ENCODE results near the gene NKX1-1.

The NKX1-1 gene

DNA sequence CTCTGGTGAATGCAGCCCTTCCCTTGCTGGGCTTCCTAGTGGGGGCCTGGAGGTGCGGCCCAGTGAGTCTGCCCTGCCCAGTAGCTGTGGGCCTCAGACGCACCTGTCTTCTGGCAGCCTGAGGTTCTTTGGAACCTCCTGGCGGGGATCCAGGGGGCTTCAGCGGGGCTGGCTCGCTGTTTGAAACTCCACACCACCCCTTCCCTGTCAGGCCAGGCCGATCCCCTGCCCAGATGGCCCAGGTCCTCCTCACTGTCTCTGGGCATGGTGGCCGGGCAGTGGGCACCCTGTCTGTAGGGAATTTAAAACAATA, 10.7 kb upstream of the NKX1-1 start:
- no peak for DNase-seq (ENCODE audit: low read depth)

DNA sequence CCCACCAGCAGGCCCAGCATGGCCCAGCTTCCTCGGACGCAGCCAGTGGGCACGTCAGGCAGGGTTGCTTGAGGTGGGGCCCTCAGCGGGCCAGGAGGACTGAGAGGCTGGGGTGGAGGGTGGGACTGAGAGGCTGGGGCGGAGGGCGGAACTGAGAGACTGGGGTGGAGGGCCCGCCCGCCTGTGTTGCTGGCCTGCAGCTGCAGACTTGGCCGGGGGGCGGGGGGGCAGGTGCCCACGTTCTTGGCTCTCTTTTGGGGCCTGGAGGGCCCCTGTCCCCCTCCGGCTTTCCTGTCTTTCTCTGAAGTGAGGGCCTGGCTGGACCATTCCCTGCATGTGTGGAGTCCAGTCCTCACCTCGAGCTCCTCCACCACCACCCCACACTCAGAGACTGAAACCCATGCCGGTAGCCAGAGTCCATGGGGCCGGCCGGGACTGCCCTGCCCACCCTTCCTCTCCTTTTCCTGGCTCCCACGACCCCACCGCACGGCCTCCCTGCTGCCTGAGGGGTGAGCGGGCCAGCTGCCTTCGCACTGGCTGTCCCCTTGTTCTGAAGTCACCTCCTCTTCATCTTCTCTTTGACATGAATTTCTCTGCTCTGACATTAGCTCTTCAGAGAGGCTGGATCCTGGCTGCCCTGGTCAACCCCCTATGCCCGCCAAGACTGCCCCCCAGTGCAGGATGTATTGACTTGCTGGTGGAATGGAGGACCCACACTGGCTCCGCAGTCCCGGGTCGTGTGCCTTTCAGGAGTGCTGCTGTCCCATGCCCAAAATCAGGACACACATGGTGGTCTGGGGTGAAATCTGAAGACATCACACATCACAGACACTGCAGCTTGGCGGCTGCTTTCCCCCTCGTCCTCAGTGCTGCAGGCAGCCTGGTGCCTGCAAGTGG, 10.1 kb upstream of the NKX1-1 start:
- DNase-seq (ENCODE audit: low read depth) = no peak

DNA sequence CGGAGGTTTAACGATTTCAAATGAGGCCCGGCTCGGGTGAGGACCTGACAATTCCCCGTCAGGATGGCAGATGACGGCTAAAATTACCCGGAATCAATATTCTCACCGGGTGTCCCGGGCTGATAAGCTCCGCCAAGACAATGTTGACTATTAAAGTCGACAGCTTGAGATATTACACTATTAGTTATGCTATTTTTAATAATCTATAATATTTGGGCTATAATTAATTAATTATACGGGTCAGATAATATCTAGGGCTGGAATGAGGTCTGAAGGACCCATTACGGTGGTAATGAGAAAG, 9.4 kb upstream of the NKX1-1 start:
- no peak for DNase-seq (ENCODE audit: low read depth)

DNA sequence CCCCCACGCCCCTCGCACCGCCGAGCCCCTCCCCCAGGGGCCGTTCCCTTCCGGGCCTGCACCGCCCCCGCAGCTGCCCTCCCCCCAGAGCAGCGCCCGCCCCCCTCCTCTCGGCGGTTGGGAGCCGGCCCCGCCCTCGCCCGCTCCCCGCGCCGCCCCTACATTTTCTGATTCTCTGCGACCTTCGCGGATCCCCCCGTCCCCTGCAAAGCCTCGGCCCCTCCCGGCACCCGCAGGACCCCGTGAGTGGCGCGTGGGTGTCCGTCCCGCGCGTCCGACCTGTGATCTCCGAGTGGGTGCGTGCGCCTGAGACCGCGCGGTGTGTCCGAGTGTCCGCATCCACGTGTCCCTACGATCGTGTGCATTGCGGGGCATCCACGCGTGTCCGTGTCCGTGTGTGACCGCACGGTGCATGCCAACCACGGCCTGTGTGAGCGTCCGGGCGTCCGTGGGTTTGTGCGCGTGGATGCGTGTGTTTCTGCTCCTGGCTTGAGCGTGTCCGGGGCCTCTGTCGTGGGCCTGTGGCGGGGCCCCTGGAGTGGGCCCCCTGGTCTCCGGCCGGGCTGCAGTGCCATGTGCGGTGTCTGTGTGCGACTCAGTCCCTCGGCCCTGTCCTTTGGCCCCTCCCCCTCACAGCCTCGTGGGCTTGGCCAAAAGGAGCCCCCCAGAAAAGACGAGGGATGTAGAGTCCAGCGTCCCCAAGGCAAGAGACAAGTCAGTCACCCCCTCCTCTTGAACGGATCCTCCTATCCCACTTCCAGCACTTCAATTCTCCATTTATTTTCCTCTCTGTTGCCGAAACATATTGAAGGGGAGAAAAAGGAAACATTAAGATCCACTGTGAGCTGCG, 8.8 kb upstream of the NKX1-1 start:
- DNase-seq (ENCODE audit: low read depth) = no peak

DNA sequence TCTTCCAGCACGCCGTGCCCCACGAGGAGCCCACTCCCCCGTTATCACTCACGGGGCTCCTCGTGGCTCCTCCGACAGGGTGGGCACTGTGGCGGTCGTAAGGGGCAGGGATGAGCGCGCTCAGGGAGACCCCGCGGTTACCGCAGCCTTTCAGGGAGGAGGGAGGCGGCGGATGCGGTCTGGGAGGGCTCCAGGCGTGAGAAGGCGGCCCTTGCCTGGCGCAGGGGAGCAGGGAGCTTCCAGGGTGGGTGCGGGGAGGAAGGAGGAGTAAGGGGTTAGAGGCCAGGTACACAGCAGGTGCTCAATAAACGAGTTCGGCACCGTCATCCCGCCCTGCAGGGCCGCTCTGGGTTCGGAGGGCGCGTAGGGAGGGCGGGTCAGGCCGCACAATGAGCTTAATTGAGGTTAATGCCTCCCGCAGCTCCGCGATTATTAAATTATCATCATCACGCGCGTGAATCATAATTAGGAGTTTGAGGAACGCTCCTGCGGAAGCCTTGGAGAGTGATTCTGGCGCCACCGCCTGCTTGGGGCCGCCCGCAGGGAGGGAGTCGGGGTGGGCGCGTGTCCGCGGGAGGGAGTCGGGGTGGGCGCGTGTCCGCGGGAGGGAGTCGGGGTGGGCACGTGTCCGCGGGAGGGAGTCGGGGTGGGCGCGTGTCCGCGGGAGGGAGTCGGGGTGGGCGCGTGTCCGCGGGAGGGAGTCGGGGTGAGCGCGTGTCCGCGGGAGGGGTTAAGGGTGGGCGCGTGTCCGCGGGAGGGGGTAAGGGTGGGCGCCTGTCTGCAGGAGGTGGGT, 7.6 kb upstream of the NKX1-1 start:
- no peak for DNase-seq (ENCODE audit: low read depth)

DNA sequence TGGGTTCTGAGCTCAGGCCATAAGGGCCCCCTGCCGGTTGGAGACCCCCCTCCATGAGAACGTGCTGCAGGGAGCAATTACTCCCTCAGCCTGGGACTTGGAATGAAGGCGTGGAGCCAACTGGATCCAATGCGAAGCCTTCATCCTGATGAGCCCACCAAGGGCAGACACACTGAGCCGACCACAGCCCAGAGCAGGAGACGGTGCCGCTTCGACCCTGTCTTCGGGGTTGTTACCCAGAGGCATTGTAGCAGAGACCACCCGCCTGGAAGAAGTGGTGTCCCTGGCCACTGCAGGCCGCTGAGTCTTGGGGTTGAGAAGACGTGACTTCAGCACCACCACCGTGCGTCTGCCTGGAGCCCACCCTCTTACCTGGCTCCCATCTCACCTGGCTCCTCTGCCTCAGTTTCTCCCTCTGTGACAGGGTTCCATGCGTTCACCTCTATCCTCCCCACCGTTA, 7.0 kb upstream of the NKX1-1 start:
- DNase-seq (ENCODE audit: low read depth) = no peak

DNA sequence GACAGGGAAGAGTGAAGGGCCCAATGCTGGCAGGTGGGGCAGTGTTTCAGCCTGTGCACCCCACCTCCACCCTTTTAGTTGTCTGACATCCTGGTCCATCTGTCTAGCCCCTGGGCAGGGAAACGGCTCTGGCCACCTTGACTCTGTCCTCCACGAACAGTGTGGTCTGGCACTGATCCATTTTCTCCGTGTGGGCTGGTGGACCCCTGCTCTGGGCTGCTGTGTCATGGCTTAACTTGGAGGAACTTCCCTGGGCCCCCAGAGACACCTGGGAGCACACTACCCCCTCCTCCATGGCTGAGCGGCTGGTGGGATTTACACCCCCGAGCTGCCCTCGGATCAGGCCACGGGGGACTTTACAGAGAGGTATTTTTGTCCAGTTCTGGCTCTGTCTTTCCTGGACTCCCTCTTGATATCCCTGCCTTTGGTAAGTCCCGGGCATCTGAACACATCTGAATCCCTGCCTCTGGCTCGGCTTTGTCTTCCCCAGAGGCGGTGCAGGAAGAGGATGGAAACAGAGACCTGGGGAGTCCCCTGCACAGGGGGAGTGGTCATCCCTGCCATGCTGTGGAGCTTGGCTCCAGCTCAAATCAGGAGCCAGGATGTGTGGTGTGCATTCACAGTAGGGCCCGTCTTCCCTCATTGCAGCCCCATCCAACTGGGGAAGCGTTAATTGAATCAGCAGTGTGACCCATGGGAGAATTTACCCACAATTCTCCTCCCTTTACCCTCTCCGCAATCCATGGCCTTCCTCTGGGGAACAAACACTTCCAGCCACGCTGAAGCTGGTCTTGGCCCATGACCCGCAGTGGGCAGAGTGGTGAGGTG, 6.3 kb upstream of the NKX1-1 start:
- no peak for DNase-seq (ENCODE audit: low read depth)

DNA sequence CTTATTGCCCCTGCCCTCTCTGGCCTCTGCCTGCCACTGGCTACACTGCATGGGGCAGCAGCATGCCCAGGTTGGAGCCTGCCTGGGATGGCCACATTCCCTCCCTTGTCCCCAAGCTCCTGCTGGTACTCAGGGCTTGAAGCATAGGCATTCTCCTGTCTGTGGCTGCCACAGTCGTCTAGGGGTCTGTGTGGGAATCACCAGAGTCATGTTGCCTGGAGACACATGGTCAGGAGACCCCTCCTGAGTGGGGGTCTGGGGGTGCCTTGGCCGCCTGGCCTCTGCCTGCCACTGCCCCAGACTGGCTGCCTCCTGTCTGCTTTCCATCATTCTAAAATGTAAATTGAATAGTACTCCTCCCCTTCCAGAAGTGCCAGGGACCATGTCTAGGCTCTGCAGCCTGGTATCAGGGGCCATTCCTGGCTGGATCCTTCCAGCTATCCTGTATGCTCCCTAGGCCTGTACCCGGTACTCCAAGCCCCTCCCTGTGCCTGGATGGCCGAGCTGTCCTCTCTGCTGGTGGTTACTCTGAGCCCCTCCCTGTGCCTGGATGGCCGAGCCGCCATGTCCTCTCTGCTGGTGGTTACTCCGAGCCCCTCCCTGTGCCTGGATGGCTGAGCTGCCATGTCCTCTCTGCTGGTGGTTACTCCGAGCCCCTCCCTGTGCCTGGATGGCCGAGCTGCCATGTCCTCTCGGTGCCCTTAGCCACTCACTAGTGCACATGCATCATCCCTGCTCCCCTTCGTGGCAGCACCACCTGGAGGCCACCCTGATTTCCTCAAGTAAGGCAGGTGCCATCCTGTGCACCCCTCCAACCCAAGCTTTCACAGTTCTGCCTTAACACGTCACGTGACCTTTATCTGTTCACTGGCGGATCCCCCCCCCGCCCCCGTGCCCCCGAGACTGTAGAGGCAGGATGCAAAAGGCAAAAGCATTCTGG, 5.5 kb upstream of the NKX1-1 start:
- DNase-seq (ENCODE audit: low read depth) = no peak

DNA sequence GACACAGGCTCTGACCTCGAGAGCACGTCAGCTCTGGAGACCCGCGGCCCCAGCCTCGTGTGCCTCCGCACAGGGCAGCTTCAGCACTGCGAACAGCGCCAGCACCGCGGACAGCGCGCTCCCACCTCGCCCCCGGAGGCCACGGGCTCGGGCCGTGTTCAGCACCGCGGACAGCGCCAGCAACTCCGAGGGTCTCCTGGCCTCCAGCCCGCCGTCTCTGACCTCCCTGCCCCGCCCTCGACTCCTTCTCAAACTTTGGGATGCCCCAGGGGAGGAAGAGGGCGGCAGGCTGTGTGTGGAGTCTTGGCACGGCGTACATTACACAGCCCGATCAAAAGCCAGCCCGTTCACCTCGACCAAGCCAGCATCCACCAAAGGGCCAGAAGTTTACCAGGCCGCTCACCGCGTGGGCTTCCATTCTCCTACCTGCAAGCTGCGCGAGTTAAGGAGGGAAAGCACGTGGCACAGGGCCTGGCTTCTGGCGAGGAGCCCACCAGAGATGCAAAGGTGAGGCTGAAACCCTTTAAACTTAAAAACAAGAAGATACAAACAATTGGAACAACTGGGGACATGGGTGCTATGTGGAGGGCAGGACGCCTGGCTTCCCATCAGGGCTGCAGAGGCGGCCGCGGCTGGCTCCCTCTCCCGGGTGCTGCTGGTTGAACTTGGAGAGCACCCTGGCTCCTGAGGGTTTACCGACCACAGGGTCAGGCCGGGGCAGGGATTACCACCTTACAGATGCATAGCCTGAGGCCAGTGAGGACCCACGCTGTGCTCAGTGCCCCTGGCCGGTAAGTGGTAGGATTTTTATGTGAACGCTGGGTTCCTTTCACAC, 4.5 kb upstream of the NKX1-1 start:
- DNase-seq (ENCODE audit: low read depth) = no peak

DNA sequence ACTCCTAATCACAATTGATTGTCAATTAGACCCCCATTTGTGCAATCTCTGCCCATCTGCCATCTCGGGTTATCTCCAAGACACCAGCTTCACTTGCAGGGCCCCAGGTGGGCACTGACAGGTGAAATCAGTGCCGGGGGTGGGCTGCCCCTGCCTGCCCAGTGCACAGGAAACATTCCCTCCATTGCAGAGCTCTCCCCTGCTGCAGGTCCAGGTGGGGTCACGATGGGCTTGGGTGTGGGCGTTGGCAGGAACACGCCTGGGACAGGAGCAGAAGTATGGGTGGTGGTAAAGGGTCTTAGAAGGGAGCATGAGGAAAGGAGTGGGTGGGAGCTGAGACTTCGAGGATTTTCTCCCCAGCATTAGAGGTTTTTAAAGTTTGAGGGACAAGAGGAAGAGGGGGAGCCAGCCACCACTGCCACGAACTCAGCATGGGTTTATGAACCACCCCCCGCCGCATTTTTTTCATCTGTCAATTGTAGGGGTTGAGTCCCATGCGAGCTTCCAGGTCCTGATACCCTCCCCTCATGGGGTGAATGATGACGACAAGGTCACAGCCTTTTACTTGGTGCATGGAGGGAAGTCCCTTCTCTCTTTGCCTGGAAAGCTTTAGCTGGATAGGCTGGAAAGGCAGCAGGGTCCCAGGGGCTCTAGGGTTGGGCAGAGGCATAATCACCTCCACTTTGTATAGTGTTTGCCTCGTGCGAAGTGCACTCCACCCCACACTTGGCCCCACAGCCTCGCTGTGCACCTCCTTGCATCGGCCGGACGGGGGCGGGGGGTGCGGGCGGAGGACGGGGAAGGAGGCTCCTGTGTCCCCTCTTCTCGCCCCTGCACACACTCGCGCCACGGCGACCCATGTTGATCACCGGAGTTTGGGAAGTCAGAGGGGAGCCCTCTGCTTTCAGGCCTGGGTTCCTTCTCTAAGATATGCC, 3.5 kb upstream of the NKX1-1 start:
- DNase-seq (ENCODE audit: low read depth) = no peak

DNA sequence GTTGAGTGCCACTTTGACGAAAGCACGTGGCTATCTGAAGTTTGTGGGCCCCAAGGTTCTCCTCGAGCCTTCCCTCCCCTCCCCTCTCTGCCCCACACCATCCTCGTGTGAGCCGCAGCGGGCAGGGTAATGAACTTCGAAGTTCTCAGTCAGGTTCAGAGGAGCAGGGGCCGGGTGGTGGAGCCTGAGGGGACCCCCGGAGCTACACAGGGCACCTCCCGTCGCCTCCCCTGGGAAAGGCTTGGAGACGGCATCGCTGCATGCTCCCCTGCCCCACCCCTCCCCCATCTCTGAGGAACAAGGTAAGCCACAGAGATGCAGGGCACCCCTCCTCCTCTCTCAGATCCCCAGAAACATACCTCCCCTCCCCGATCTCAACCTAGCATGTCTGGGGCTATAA, 2.8 kb upstream of the NKX1-1 start:
- DNase-seq (ENCODE audit: low read depth) = no peak

DNA sequence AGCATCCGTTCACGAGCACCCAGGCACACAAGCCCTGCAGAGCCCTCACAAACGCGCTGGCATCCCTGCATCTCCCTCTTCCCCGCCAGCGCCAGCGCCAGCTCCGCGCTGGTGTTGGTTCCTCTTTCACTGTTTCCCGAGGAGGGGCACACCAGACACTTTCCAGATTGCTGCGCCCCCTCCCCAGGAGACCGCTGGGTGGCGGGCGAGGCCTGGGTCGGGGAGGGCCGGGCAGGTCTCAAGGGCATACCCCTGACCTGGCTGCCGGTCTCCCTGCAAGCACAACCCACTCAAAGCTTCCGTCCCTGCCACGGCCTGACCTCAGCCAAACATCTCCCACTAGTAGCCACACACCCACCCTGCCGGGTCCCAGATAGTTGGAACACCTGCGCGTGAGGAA, 2.2 kb upstream of the NKX1-1 start:
- no peak for DNase-seq (ENCODE audit: low read depth)

DNA sequence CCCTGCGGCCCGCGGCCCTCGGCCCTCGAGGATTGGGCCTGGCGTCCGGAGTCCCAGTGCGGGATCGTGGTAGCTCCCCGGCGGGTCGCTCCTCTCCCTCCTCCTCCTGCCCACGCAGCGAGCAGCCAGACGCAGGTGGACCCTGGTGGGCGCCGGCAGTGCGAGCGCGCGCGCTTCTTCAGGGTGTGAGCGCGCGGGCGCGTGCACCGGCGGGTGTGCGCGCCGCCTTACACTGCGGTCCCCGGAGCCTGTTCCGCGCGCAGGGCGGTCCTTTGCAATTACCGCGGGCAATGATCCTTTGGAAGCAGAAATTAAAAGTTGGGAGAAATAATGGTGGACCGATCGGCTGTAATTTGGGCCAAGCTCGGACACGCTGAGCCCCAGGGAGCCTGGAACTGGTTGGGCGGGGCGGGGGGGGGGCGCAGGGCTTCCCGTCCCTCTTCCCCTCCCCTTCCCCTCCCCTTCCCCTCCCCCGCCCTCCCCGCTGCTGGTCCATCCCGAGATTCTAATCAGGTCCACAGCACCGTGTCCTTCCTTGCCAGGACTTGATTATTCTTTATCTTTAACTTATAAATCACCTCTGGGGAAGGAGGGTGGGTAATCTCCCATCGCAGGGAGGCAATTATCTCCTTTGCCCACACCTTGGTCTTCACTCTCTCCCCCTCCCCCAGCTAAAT, 1.6 kb upstream of the NKX1-1 start:
- DNase-seq (ENCODE audit: low read depth) = no peak

DNA sequence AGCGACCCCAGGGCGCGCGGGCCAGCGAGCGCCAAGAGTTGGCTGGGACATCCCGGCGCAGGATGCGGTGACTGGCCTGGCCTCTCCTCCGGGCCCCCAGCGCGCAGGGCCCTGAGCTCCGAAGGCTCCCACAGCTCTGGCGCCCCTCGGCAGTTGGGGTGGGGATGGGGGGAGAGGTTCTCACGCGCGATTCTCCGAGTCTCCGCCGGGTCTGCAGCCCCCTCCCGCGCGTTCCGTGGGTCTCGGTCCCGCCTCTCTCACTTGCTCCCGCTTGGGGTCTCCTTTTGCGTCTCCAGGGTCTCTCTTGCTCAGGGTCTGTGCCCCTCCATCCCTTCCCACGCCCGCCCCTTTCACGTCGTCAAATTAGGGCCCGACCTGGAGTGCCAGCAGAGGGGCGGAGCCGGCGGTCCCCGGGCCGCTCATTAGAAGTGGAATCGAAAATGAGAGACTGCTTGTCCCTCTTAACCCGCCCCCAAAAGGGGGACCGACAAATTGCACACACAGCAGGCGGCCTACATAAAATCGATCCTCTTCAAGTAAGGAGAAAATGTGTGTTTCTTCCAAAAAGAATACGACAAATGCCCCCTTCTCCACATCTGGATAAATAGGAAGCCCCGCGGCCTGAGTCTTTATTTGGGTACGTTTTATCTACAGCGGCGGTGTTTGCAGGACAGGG, 877 bp upstream of the NKX1-1 start:
- no peak for DNase-seq (ENCODE audit: low read depth)

DNA sequence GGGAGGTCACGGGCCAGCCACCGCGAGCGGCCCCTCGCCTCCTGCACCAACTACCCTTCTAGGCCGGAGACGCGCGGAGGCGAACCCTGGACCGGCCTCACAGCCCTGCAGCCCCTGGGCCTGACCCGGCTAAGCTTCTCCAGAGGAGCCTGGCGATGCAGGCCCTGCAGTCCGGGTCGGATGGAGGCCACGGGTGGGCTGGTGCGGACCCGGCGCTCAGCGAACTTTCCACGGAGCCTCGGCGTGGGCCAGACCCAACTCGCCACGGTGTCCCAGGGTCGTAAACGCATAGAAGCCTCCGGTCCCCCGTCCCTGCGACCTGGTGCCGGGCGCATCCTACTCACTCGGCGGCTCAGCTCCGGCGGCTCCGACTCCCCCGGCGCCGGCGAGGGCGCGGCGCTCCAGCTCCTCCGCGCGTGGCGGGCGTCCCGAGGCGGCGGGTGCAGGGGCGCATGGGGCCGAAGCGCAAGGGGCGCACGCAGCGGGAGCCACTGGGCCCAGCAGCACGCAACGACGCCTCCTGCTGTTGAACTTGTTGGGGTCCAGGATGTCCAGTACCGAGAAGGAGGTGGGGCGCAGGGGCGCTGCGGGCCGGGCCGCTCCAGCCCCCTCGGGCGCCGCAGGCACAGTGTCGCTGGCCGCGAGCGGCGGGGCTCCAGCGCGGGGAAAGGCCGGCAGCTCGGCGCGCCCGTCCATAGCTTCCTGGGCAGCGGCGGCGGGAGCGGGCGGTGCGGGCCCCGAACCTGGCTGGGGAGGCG, 427 bp downstream of the NKX1-1 start:
- DNase-seq (ENCODE audit: low read depth) = no peak

DNA sequence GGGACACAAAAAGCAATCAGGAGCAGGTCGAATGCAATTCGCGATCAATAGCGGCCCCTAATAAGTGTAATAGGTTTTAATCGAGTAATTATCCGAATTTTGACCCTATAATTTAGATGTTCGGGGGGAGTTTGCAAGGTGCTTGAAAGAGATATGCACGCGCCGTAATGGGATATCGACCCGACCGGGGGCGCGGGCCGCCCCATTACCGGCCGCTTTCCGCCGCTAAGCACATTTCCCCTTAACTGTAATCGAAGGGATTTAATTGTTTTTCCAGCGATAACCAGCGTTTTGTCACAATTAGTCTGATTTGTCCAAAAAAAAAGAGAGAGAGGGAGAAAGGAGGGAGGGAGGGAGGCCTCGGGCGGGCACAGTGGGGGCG, 997 bp downstream of the NKX1-1 start:
- no peak for DNase-seq (ENCODE audit: low read depth)

All from HS-27A (cell line).